Ectodermal cell (in vitro differentiated cells): Measurements from ENCODE around the gene CNTN5.

Experiments used
- H3K27ac ChIP-seq: 2 replicates; pipeline ENCODE4 v1.7.0; 2013; ENCODE audit warnings: mild to moderate bottlenecking, low read depth, low read length; ENCODE audit not compliant: insufficient read depth, poor library complexity, severe bottlenecking
- H3K27me3 ChIP-seq: 2 replicates; pipeline ENCODE4 v1.7.0; 2013; ENCODE audit warnings: mild to moderate bottlenecking, low read length; ENCODE audit not compliant: insufficient read depth, control insufficient read depth, poor library complexity, severe bottlenecking
- H3K36me3 ChIP-seq: one replicate; pipeline ENCODE4 v1.7.0; 2013; ENCODE audit warnings: low read length; ENCODE audit not compliant: control insufficient read depth, insufficient read depth
- H3K4me1 ChIP-seq: one replicate; pipeline ENCODE4 v1.7.0; 2013; ENCODE audit warnings: low read length; ENCODE audit not compliant: control insufficient read depth, insufficient read depth
- H3K4me3 ChIP-seq: 2 replicates; pipeline ENCODE4 v1.7.0; 2013; ENCODE audit warnings: low read depth, low read length, control low read depth; ENCODE audit not compliant: insufficient read depth
- H3K9me3 ChIP-seq: 2 replicates; pipeline ENCODE4 v1.7.0; 2013; ENCODE audit warnings: mild to moderate bottlenecking, low read length, moderate library complexity; ENCODE audit not compliant: control insufficient read depth
- WGBS, 2 experiments: methylation state at CpG; one replicate each; pipeline ENCODE4 v1.1.7; 2013; ENCODE audit warnings: missing lambda C conversion rate in 2 of 2; 5-methylcytosine and 5-hydroxymethylcytosine counted together

The CNTN5 gene

GRCh38 chr11:99160447-99160846 is 139.7 kb downstream of the CNTN5 start:
- H3K4me3 ChIP-seq, result no peak overlapping the region
- no peaks in the 10 kb centered on the region for H3K9me3 ChIP-seq
- 93 to 100% methylated on average over 1 to 2 of the region's 2 CpGs for WGBS, 2 experiments
- no peak overlapping the region for H3K27ac ChIP-seq
- H3K4me1 ChIP-seq, result no peaks in the 10 kb centered on the region
- H3K27me3 ChIP-seq, result no peaks in the 10 kb centered on the region
- no peaks in the 10 kb centered on the region for H3K36me3 ChIP-seq

- WGBS, 2 experiments, result 96 to 99% methylated on average over 4 of the region's 5 CpGs
- Histone ChIP-seq H3K27me3 (no peaks in the 10 kb centered on the region), H3K36me3 (no peaks in the 10 kb centered on the region), H3K9me3 (no peaks in the 10 kb centered on the region), H3K4me1 (no peaks in the 10 kb centered on the region), H3K27ac (no peak overlapping the region), H3K4me3 (no peak overlapping the region)
Measured at GRCh38 chr11:99162819-99163218, 142.1 kb downstream of the CNTN5 start.

GRCh38 chr11:99170591-99170990 is 149.8 kb downstream of the CNTN5 start:
- H3K4me3 ChIP-seq, result no peak overlapping the region
- H3K27me3 ChIP-seq, result no peaks in the 10 kb centered on the region
- no peak overlapping the region for H3K27ac ChIP-seq
- H3K36me3 ChIP-seq, result no peaks in the 10 kb centered on the region
- no peaks in the 10 kb centered on the region for H3K9me3 ChIP-seq
- H3K4me1 ChIP-seq, result no peaks in the 10 kb centered on the region

GRCh38 chr11:99171330-99171729 is 150.6 kb downstream of the CNTN5 start:
- no peaks in the 10 kb centered on the region for H3K27me3 ChIP-seq
- WGBS, 2 experiments, result 92% methylated on average over 5 of the region's 5 CpGs
- H3K36me3 ChIP-seq, result no peaks in the 10 kb centered on the region

GRCh38 chr11:99176430-99176829 is 155.7 kb downstream of the CNTN5 start:
- H3K27ac ChIP-seq, result no peak overlapping the region
- H3K9me3 ChIP-seq, result no peaks in the 10 kb centered on the region
- no peaks in the 10 kb centered on the region for H3K4me1 ChIP-seq
- H3K27me3 ChIP-seq, result no peaks in the 10 kb centered on the region
- no peaks in the 10 kb centered on the region for H3K36me3 ChIP-seq
- no peak overlapping the region for H3K4me3 ChIP-seq

More at GRCh38 chr11:99171330-99171729, 150.6 kb downstream of the CNTN5 start:
- no peak overlapping the region for H3K27ac ChIP-seq
- H3K4me3 ChIP-seq, result no peak overlapping the region
- H3K9me3 ChIP-seq, result no peaks in the 10 kb centered on the region
- no peaks in the 10 kb centered on the region for H3K4me1 ChIP-seq

GRCh38 chr11:99177446-99177845 is 156.7 kb downstream of the CNTN5 start:
- H3K4me3 ChIP-seq, result no peak overlapping the region
- no peak overlapping the region for H3K27ac ChIP-seq
- 93 to 98% methylated on average over 2 of the region's 2 CpGs for WGBS, 2 experiments

GRCh38 chr11:99184146-99184545 is 163.4 kb downstream of the CNTN5 start:
- Histone ChIP-seq H3K36me3 (no peaks in the 10 kb centered on the region), H3K4me1 (no peaks in the 10 kb centered on the region), H3K27me3 (no peaks in the 10 kb centered on the region), H3K4me3 (no peak overlapping the region), H3K27ac (no peak overlapping the region), H3K9me3 (no peaks in the 10 kb centered on the region)

More at GRCh38 chr11:99177446-99177845, 156.7 kb downstream of the CNTN5 start:
- no peaks in the 10 kb centered on the region for H3K4me1 ChIP-seq
- no peaks in the 10 kb centered on the region for H3K27me3 ChIP-seq
- no peaks in the 10 kb centered on the region for H3K36me3 ChIP-seq
- no peaks in the 10 kb centered on the region for H3K9me3 ChIP-seq

GRCh38 chr11:99188221-99188620 is 167.5 kb downstream of the CNTN5 start:
- 80 to 90% methylated on average over 1 of the region's 2 CpGs for WGBS, 2 experiments
- no peaks in the 10 kb centered on the region for H3K27me3 ChIP-seq
- H3K4me1 ChIP-seq, result no peaks in the 10 kb centered on the region
- H3K36me3 ChIP-seq, result no peaks in the 10 kb centered on the region
- H3K27ac ChIP-seq, result no peak overlapping the region
- no peaks in the 10 kb centered on the region for H3K9me3 ChIP-seq
- no peak overlapping the region for H3K4me3 ChIP-seq

GRCh38 chr11:99192716-99193115 is 172.0 kb downstream of the CNTN5 start:
- no peaks in the 10 kb centered on the region for H3K9me3 ChIP-seq
- no peaks in the 10 kb centered on the region for H3K36me3 ChIP-seq
- no peak overlapping the region for H3K27ac ChIP-seq
- H3K27me3 ChIP-seq, result no peaks in the 10 kb centered on the region
- WGBS, 2 experiments, result 100% methylated on average over 1 of the region's 1 CpG; no CpG with 5 or more reads in 1 of the 2 experiments
- no peak overlapping the region for H3K4me3 ChIP-seq
- no peaks in the 10 kb centered on the region for H3K4me1 ChIP-seq

- no peaks in the 10 kb centered on the region for H3K4me1 ChIP-seq
- no peaks in the 10 kb centered on the region for H3K36me3 ChIP-seq
- 60% methylated on average over 1 of the region's 1 CpG; no CpG with 5 or more reads in 1 of the 2 experiments for WGBS, 2 experiments
- no peaks in the 10 kb centered on the region for H3K9me3 ChIP-seq
- no peak overlapping the region for H3K27ac ChIP-seq
- H3K4me3 ChIP-seq, result no peak overlapping the region
- no peaks in the 10 kb centered on the region for H3K27me3 ChIP-seq
Measured at GRCh38 chr11:99197477-99197876, 176.7 kb downstream of the CNTN5 start.

GRCh38 chr11:99198215-99198614 is 177.5 kb downstream of the CNTN5 start:
- H3K9me3 ChIP-seq, result no peaks in the 10 kb centered on the region
- 65 to 74% methylated on average over 2 to 3 of the region's 3 CpGs for WGBS, 2 experiments

More at GRCh38 chr11:99198215-99198614, 177.5 kb downstream of the CNTN5 start:
- Histone ChIP-seq H3K27me3 (no peaks in the 10 kb centered on the region), H3K36me3 (no peaks in the 10 kb centered on the region), H3K4me3 (no peak overlapping the region), H3K27ac (no peak overlapping the region), H3K4me1 (no peaks in the 10 kb centered on the region)
